Fibroblast of pulmonary artery (primary cell): ENCODE results near the gene VSTM4.

Source experiments
- DNase-seq: peaks from one replicate; pipeline ENCODE4 v3.0.0-alpha.2; 2010; ENCODE audit warnings: low read depth
- H3K4me3 ChIP-seq: replicated peaks from 2 replicates; pipeline ENCODE4 v1.5.1; 2011; ENCODE audit warnings: low read depth, mild to moderate bottlenecking, control low read depth, low read length, moderate library complexity
- CTCF ChIP-seq: IDR thresholded peaks from 2 replicates; pipeline ENCODE4 v1.5.1; 2011; ENCODE audit warnings: mild to moderate bottlenecking, control low read depth, low read length, inconsistent platforms; ENCODE audit errors: missing control alignments

Gene VSTM4

GRCh38 chr10:49015700-49016099, 99.6 kb downstream of the VSTM4 start:
- no peak overlapping the region for H3K4me3 ChIP-seq
- TF ChIP-seq CTCF = no peak
- DNase-seq = no peak

GRCh38 chr10:49012603-49013002, 102.7 kb downstream of the VSTM4 start:
- no peak for TF ChIP-seq CTCF
- no peak overlapping the region for H3K4me3 ChIP-seq
- no peak for DNase-seq

GRCh38 chr10:49011756-49012155, 103.6 kb downstream of the VSTM4 start:
- DNase-seq = no peak
- no peak for TF ChIP-seq CTCF
- H3K4me3 ChIP-seq = no peak overlapping the region

GRCh38 chr10:49010865-49011264, 104.5 kb downstream of the VSTM4 start:
- no peak for TF ChIP-seq CTCF
- DNase-seq = no peak
- H3K4me3 ChIP-seq = no peak overlapping the region

- H3K4me3 ChIP-seq = no peak overlapping the region
- DNase-seq = no peak
- TF ChIP-seq CTCF = no peak
Observed at GRCh38 chr10:49010295-49010694, 105.0 kb downstream of the VSTM4 start.

GRCh38 chr10:49009199-49009979, 105.9 kb downstream of the VSTM4 start:
- TF ChIP-seq CTCF = no peak
- no peak overlapping the region for H3K4me3 ChIP-seq
- no peak for DNase-seq
